Activated CD8-positive, alpha-beta memory T cell treated with anti-CD3 and anti-CD28 coated beads for 24 hours (primary cell): Measurements from ENCODE around the gene GGN.
"Not testable (repeated sequence)": the region's sequence is repeated elsewhere in the genome, so short reads cannot be mapped to it uniquely, and the experiment has no call there.

Experiments
- DNase-seq: peaks from one replicate; pipeline ENCODE4 v3.0.0-alpha.2; 2020

Gene GGN

DNA sequence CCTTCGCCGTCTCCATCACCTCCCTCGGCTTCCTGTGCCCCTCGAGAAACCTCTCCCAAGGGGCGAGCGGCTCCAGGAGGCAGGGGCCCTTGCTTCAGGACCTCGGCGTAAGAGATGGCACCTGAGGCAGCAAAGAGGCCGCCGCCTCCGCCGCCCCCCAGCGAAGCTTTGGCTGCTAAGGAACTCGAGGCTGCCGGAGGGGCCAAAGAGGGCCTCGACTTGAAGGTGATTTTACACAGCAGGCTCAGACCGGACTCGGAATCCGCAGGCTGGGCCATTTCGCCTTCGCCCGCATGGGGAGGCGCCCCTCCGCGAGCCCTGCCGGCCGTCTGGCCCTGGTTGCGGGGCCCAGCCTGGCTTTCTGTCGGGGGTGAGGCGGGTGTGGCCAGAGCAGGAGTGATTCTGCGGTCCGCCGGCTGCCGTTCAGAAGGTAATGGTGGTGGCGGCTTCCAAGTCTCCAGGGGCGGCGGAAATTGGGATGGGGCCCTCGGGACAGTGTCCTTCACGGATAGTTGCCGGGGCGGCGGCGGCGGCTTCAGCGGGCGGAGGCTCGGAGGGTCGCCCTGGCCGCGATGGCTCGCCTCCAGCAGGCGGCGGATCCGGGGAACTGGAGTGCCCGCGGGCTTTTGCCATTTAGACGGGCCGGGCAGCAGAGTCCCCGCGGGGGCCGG, 1.4 kb downstream of the GGN start:
- no peak for DNase-seq

GRCh38 chr19:38385804-38386257, 2.0 kb downstream of the GGN start:
- no peak for DNase-seq

DNA sequence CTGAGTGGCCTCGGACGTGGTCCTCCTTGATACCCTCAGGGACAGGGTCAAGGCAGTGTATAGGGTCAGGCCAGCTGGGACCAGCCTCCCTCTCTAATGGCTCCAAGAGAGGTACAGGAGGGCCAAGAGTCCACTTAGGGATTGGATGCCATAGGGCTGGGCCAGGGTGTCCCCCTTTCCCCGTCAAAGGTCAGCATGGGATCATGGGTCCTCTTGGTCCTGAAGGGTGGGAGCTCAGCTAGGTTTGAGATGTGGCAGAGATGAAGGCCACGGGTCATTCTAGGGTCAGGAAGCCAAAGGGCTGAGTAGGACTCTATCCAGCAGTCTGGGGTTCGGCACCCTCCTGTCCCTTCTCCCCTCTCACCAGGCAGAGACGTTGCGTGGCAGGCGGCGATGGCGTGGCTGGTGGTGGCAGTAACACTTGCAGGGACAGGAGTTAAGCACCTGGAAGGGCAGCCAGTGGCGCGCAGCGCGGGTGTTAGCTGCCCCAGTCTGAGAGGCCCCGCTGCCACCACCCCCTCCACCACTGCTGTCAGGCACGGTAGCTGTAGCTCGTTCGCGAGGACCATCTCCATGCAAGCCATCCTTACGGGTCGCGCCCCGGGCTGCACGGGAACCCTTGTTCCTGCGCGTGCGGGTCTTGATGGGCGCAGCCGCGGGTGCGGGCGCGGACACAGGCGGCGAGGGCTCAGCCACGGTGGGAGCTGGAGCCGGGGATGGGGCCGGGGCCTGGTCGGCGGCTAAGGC, 2.6 kb downstream of the GGN start:
- DNase-seq: no peak

GRCh38 chr19:38384209-38385027, 3.4 kb downstream of the GGN start:
- DNase-seq: no peak

GRCh38 chr19:38383743-38384142, 4.1 kb downstream of the GGN start:
- DNase-seq: no peak

- DNase-seq: no peak
Observed at GRCh38 chr19:38383184-38383583, 4.7 kb downstream of the GGN start.

DNA sequence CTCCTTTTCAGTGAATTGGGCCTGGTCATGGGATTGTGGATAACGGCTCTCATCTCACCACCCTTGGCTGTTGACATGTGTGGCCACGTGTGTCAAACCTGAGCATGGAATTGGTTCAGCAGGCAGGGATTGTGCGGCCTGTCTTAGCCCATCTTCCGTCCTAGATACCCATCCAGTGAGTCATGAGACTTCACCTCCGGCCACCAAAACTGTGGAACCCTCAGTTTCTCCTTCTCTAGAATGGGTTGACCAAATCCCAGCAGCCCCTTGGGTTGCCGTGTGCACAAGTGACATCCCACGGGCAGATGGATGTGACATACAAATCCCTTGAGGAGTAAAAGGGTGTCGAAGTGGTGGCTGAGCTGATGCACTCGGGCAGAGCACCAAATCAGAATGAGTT, 6.7 kb downstream of the GGN start:
- no peak for DNase-seq

DNA sequence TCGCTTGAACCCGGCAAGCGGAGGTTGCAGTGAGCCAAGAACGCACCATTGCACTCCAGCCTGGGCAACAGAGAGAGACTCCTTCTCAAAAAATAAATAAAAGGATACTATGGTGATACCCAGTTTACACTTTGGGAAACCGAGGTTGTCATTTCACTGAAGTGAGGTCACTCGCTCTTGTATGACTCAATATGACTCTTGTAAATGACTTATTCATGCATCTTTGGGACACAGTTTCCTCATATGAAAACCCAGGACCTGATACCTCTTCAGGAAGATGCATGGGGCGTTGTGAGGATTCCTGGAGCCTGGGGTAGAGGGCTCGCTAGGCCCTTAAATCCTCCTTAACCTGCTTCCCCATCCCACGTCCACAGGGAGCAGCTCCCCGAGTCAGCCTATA, 9.0 kb downstream of the GGN start:
- no peak for DNase-seq

DNA sequence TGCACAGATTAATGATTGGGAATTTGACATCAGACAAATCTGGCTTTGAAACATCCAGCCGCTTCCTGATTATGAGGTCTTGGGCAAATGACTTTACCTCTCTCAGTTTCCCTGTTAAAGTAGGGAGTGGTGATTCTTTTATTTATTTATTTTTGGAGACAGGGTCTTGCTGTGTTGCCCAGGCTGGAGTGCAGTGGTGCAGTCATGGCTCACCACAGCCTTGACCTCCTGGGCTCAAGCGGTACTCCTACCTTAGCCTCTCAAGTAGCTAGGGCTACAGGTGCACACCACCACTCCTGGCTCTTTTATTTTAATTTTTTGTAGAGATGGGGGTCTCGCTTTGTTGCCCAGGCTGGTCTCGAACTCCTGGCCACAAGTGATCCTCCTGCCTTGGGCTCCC, 10.8 kb downstream of the GGN start:
- no peak for DNase-seq

- DNase-seq: no peak
Observed at GRCh38 chr19:38376576-38376975, 11.3 kb downstream of the GGN start.

DNA sequence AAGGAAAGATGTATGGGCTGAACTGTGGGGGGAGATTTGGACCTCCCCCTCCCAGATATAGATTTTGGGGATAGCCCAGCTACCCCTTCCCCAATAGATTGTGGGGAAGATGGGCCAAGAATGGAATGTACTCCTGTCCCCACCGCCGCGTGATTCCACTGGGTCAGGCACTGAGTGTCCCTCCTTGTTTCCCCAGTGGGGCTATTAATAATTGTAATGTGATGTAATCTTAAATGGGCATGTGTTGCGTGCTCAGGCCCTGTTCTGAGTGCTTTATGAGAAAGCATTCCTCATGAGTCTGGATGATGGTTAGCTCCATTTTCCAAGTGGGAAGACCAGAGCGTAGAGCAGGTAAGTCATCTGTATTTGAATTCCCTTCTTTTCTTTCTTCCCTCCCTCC, 12.1 kb downstream of the GGN start:
- no peak for DNase-seq

DNA sequence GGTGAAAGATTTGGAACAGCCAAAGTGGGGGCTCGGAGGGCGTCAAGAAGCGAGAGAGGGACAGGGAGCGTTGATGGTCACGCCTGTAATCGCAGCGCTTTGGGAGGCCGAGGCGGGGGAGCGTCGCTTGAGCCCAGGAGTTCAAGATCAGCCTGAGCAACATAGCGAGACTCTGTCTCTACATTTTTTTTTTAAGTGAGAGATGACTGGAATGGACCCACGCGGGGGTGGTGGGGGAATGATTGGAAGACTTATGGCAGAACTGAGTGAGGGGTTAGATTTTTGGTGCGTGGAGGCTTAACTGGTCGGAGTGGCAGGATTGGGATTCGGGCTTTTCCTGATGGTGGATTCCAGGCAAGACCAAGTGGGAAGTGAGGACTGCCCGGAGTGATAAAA, 12.7 kb downstream of the GGN start:
- DNase-seq: no peak

DNA sequence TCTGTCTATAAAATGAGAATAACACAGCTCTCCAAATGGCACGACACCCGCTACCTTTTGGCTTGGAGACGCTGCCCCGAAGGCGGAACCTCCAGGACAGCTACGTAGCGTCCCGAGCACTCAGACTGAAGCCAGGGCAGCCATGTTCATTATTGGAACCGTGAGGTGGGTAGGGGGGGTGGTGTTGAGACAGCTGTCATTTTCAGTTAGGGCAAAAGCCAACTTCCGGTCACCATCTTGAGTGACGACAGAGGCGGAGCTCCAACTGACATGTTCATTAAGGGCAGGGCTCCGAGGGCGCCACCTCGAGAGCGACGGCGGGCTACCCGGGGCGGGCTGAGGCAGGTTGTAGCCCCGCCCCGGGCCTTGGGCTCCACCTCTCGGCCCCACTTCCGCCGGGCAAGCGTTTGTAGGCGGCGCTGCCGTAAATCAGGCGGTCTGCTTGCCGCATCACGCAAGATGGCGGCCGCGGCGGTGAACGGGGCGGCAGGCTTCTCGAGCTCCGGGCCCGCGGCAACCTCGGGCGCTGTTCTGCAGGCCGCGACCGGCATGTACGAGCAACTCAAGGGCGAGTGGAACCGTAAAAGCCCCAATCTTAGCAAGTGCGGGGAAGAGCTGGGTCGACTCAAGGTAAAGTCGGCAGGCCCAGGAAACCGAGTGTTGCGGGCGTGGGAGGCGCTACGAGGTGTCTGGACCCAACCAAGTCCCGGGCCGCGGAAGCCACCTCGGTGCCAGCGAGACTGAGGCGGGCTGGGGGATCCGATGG, 13.3 kb downstream of the GGN start, which contains the start of gene PSMD8:
PSMD8 (plus strand) TSS at position 240 of the 766 bp plus-strand sequence; CDS start at position 271, 31 bp downstream.
- peak; percentile 98 for DNase-seq

GRCh38 chr19:38373907-38374331, 13.9 kb downstream of the GGN start:
- DNase-seq: no peak

GRCh38 chr19:38371081-38371480, 16.8 kb downstream of the GGN start:
- DNase-seq: no peak

DNA sequence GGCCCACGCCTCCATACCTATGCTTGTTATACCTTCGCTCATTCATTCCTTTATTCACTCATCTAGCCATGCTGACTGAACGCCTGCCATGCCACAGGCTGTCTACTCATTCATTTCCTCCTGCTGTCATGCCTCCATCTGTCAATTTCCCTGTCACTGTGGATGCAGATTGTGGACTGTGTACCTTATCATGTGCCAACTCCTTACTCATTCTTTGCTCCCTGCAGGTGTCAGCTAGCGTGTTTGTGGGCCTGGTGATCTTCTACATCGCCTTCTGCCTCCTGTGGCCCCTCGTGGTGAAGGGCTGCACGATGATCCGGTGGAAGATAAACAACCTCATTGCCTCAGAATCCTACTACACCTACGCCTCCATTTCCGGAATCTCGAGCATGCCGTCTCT, 17.5 kb downstream of the GGN start:
- DNase-seq: no peak

DNA sequence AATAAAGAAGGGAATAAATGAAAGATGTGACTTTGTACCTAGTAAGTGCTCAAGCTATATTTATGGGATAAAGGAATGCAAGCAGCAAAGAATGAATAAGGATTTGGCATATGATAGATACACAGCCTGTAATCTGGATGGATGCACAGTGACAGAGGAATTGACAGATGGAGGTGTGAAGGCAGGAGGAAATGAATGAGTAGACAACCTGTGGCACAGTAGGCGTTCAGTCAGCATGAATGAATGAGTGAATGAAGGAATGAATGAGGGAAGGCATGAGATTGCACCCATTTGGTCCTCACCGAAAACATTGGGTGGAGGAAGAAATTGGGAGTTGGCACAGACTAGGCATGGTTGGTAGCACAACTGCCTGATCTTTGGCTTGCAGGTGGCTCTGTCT, 18.2 kb downstream of the GGN start:
- DNase-seq: no peak

GRCh38 chr19:38367041-38367440, 20.8 kb downstream of the GGN start:
- DNase-seq: no peak

DNA sequence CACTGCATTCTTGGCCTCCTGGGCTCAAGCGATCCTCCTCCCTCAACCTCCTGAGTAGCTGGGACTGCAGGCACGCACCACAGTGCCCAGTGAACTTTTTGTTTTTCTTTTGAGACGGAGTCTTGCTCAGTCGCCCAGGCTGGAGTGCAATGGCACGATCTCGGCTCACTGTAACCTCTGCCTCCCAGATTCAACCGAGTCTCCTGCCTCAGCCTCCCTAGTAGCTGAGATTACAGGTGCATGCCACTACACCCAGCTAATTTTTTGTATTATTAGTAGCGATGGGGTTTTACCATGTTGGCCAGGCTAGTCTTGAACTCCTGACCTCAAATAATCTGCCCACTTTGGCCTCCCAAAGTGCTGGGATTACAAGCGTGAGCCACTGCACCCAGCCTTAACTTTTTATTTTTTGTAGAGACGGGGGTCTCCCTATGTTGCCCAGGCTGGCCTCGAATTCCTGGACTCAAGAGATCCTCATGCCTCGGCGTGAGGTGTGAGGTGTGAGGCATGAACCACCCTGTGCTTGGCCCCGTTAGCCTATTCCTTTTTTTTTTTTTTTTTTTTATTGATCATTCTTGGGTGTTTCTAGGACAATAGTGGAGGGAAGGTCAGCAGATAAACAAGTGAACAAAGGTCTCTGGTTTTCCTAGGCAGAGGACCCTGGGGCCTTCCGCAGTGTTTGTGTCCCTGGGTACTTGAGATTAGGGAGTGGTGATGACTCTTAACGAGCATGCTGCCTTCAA, 24.7 kb downstream of the GGN start:
- not testable (repeated sequence) for DNase-seq

- DNase-seq: peak; percentile 87
Observed at GRCh38 chr19:38362076-38362945, 25.5 kb downstream of the GGN start.

DNA sequence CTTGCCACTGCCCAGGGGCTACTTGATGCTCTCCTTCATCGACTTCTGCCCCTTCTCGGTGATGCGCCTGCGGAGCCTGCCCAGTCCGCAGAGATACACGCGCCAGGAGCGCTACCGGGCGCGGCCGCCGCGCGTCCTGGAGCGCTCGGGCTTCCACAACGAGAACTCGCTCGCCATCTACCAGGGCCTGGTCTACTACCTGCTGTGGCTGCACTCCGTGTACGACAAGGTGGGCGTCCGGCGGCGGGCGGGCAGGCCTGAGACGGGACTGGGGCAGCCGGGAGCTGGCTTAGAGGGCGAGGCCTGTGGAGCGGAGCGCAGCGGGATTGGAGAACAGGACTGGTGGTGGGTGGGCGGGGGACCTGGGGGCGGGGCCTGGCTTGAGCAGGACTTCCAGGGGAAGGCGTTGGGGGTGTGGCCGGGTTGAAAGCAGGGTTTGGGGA, 26.2 kb downstream of the GGN start:
- peak; percentile 86 for DNase-seq
